Right ventricle myocardium superior (tissue), 1 donor: ENCODE data around the gene MRPS23. TPM values are rescaled to one million over a fixed set of nuclear protein-coding genes. Genes with fewer than 3 reads are reported as not detected.

Experiments
- ATAC-seq: fragments of 200-7000 bp; cut with Tn5 transposase; one replicate; pipeline ENCODE4 v1.9.1; 2020; ENCODE audit warnings: mild to moderate bottlenecking; ENCODE audit not compliant: poor library complexity
- DNase-seq: peaks from one replicate; pipeline ENCODE4 v3.0.0-alpha.2; 2020
- intact Hi-C: fragments of 100-400 bp; cut with DNase I; formaldehyde crosslinking; loops from one replicate; pipeline ENCODE4 v1.11.2; 2022
- long read RNA-seq: library from polyadenylated mRNA; unstranded; transcript quantifications from one replicate; pipeline ENCODE4 v2.0.0, GENCODE V29; 2021
- total RNA-seq: library from RNA; stranded (reverse); fragmentation: NEBNext Ultra II Directional; extraction: Animal tissue kit (Norgen Biotek cat#: 25700); gene quantifications from one replicate; pipeline ENCODE4 v1.2.1, GENCODE V29; 2021
- donor health status: DM: no; HTN: yes; CAD: no; lungs with severe emphysema.

Gene MRPS23
- total RNA-seq, result 89.8 TPM
- long read RNA-seq, full-length matches to known transcripts, result 53 of 72 reads
- long read RNA-seq, partial matches to known transcripts, result 3 of 72 reads
- long read RNA-seq, other reads (novel, unspliced or antisense), result 16 of 72 reads

- intact Hi-C loops, result no loop called here
- DNase-seq (peak; percentile 99), ATAC-seq (peak; percentile 86)
These were observed at the start of gene MRPS23 for GRCh38 chr17:57849874-57850754. Gene MRPS23 (minus strand): TSS chr17:57850044. CDS start chr17:57850010, 34 bp downstream.

GRCh38 chr17:57899391-57899790, 49.5 kb upstream of the MRPS23 start:
- DNase-seq (no peak), ATAC-seq (peak; percentile 18)
- intact Hi-C loops, result no loop called here

- DNase-seq (peak; percentile 90), ATAC-seq (peak; percentile 78)
- intact Hi-C loops, result no loop called here
These were observed 48.9 kb upstream of the MRPS23 start for GRCh38 chr17:57898487-57899311.

- intact Hi-C loops, result no loop called here
- ATAC-seq, result peak; percentile 3
- peak; percentile 73 for DNase-seq
These were observed 45.7 kb upstream of the MRPS23 start for GRCh38 chr17:57895382-57896060.

- DNase-seq (no peak), ATAC-seq (no peak)
- intact Hi-C loops, result loop anchor here (5.0 kb wide), 1 partner anchor 87 kb away; no protein-coding TSS in a partner anchor
These were observed 45.0 kb upstream of the MRPS23 start for GRCh38 chr17:57894848-57895247.

GRCh38 chr17:57892820-57893595, 43.2 kb upstream of the MRPS23 start:
- ATAC-seq, result peak; percentile 85
- DNase-seq, result peak; percentile 93
- intact Hi-C loops, result loop anchor here (5.0 kb wide), 1 partner anchor 89 kb away; no protein-coding TSS in a partner anchor

GRCh38 chr17:57892146-57892819, 42.4 kb upstream of the MRPS23 start:
- intact Hi-C loops, result loop anchor here (5.0 kb wide), 1 partner anchor 90 kb away; no protein-coding TSS in a partner anchor
- ATAC-seq, result peak; percentile 52
- peak; percentile 94 for DNase-seq

- intact Hi-C loops, result loop anchor here (5.0 kb wide), 1 partner anchor 91 kb away; no protein-coding TSS in a partner anchor
- ATAC-seq (peak; percentile 34), DNase-seq (no peak)
These were observed 41.0 kb upstream of the MRPS23 start for GRCh38 chr17:57890857-57891232.

- intact Hi-C loops, result loop anchor here (5.0 kb wide), 1 partner anchor 92 kb away; no protein-coding TSS in a partner anchor
- ATAC-seq (peak; percentile 57), DNase-seq (peak; percentile 93)
These were observed 40.3 kb upstream of the MRPS23 start for GRCh38 chr17:57889892-57890856.

- no peak for ATAC-seq
- DNase-seq, result no peak
- intact Hi-C loops, result no loop called here
These were observed 39.4 kb upstream of the MRPS23 start for GRCh38 chr17:57889252-57889651.

GRCh38 chr17:57888311-57889216, 38.7 kb upstream of the MRPS23 start:
- ATAC-seq (no peak), DNase-seq (no peak)
- intact Hi-C loops, result no loop called here

- intact Hi-C loops, result no loop called here
- no peak for DNase-seq
- no peak for ATAC-seq
These were observed 37.3 kb upstream of the MRPS23 start for GRCh38 chr17:57887161-57887560.

- ATAC-seq, result no peak
- DNase-seq, result no peak
- intact Hi-C loops, result no loop called here
These were observed 36.2 kb upstream of the MRPS23 start for GRCh38 chr17:57886020-57886419.

GRCh38 chr17:57885148-57885915, 35.5 kb upstream of the MRPS23 start:
- intact Hi-C loops, result no loop called here
- DNase-seq (no peak), ATAC-seq (no peak)
